Calu3 (cell line): ENCODE measurements around the gene AKTIP. TPM values are rescaled to one million over a fixed set of nuclear protein-coding genes. Genes with fewer than 3 reads are reported as not detected.

Source experiments
- BruUV-seq: library from RNA; stranded (reverse); fragments of 400-500 nt; replicated peaks from 2 replicates; lab custom pipeline; 2021; lab: Mats Ljungman, UMichigan
- CTCF ChIA-PET: fragments of 300-600 bp; sonication (Branson Sonifier 250); formaldehyde crosslinking; loops from one replicate; lab custom pipeline; 2022; ENCODE audit warnings: antibody characterized with exemption; lab: Charles Lee
- DNase-seq: peaks from one replicate; pipeline ENCODE4 v3.0.0; 2022
- H3K27ac Mint-ChIP-seq: one replicate; pipeline ENCODE4 v1.8.0; 2022; ENCODE audit warnings: mixed read lengths; ENCODE audit not compliant: unreplicated experiment
- H3K27me3 Mint-ChIP-seq: one replicate; pipeline ENCODE4 v1.8.0; 2022; ENCODE audit warnings: mixed read lengths; ENCODE audit not compliant: unreplicated experiment
- H3K36me3 Mint-ChIP-seq: one replicate; pipeline ENCODE4 v1.8.0; 2022; ENCODE audit warnings: mild to moderate bottlenecking, moderate library complexity, mixed read lengths; ENCODE audit not compliant: insufficient read depth, unreplicated experiment
- H3K4me1 Mint-ChIP-seq: one replicate; pipeline ENCODE4 v1.8.0; 2022; ENCODE audit warnings: mild to moderate bottlenecking, low read depth, mixed read lengths; ENCODE audit not compliant: unreplicated experiment
- H3K4me3 Mint-ChIP-seq: one replicate; pipeline ENCODE4 v1.8.0; 2022; ENCODE audit warnings: mild to moderate bottlenecking, low read depth, moderate library complexity, mixed read lengths; ENCODE audit not compliant: unreplicated experiment
- H3K9me3 Mint-ChIP-seq: one replicate; pipeline ENCODE4 v1.8.0; 2022; ENCODE audit warnings: low read depth, mixed read lengths; ENCODE audit not compliant: unreplicated experiment
- CTCF ChIP-seq: fragments of 200-600 bp; IDR thresholded peaks from one replicate; pipeline ENCODE4 v1.8.0; 2022; ENCODE audit warnings: antibody characterized with exemption; ENCODE audit not compliant: unreplicated experiment
- intact Hi-C: fragments of 100-400 bp; cut with micrococcal nuclease; formaldehyde crosslinking; loops from one replicate; pipeline ENCODE4 v1.10.0; 2022; ENCODE audit not compliant: unreplicated experiment
- total RNA-seq: library from RNA; stranded (reverse); gene quantifications from 2 replicates; pipeline ENCODE4 v1.2.3, GENCODE V29; 2022

AKTIP gene
- total RNA-seq, 1 experiment from 2014 or later: 59.4 TPM

- Mint-ChIP-seq H3K4me1 (peaks cover 33% of the 10 kb centered on the region), H3K4me3 (peak overlapping the region; percentile 89), H3K36me3 (peaks cover 47% of the 10 kb centered on the region), H3K27me3 (no peaks in the 10 kb centered on the region), H3K27ac (peak overlapping the region; percentile 75), H3K9me3 (no peaks in the 10 kb centered on the region)
- no TSS peak for BruUV-seq
- DNase-seq: peak; percentile 100
- CTCF ChIA-PET: interaction anchor here (0.7 to 1.5 kb wide), 5 partner anchors 37 to 1344 kb away, joined by 3 to 4 read pairs (median 3); no protein-coding TSS in a partner anchor
- intact Hi-C loops: loop anchor here (5.0 kb wide), 1 partner anchor 451 kb away; the partner anchor contains the start of genes CHD9 and CHD9NB
- no peak for TF ChIP-seq CTCF
These were observed 388 bp upstream of the AKTIP start for GRCh38 chr16:53503270-53503923.

GRCh38 chr16:53501216-53501859 lies 1.7 kb downstream of the AKTIP start:
- no peak for DNase-seq
- BruUV-seq: no TSS peak
- no peaks in the 10 kb centered on the region for H3K9me3 Mint-ChIP-seq

GRCh38 chr16:53498984-53499383 lies 4.0 kb downstream of the AKTIP start:
- H3K9me3 Mint-ChIP-seq: no peaks in the 10 kb centered on the region
- intact Hi-C loops: no loop called here
- H3K27ac Mint-ChIP-seq: no peak overlapping the region
- H3K4me3 Mint-ChIP-seq: no peak overlapping the region
- no peak for DNase-seq
- H3K27me3 Mint-ChIP-seq: no peaks in the 10 kb centered on the region
- peaks cover 66% of the 10 kb centered on the region for H3K36me3 Mint-ChIP-seq
- H3K4me1 Mint-ChIP-seq: peaks cover 23% of the 10 kb centered on the region
- TF ChIP-seq CTCF: no peak
- CTCF ChIA-PET: interaction anchor here (0.6 kb wide), 1 partner anchor 262 kb away, joined by 6 read pairs; no protein-coding TSS in a partner anchor
- no TSS peak for BruUV-seq

More at GRCh38 chr16:53501216-53501859, 1.7 kb downstream of the AKTIP start:
- peaks cover 33% of the 10 kb centered on the region for H3K4me1 Mint-ChIP-seq
- peak overlapping the region; percentile 47 for H3K27ac Mint-ChIP-seq
- no peaks in the 10 kb centered on the region for H3K27me3 Mint-ChIP-seq
- intact Hi-C loops: loop anchor here (5.0 kb wide), 1 partner anchor 449 kb away; the partner anchor contains the start of genes CHD9 and CHD9NB
- CTCF ChIA-PET: interaction anchor here (0.6 to 1.3 kb wide), 2 partner anchors 10 to 21 kb away, joined by 3 to 4 read pairs; no protein-coding TSS in a partner anchor
- H3K4me3 Mint-ChIP-seq: peak overlapping the region; percentile 89
- H3K36me3 Mint-ChIP-seq: peaks cover 64% of the 10 kb centered on the region
- no peak for TF ChIP-seq CTCF

GRCh38 chr16:53495325-53495724 lies 7.7 kb downstream of the AKTIP start:
- TF ChIP-seq CTCF: peak; percentile 17
- no peak for DNase-seq
- Mint-ChIP-seq H3K27ac (no peak overlapping the region), H3K9me3 (no peaks in the 10 kb centered on the region), H3K36me3 (peaks cover 61% of the 10 kb centered on the region), H3K4me1 (no peaks in the 10 kb centered on the region), H3K27me3 (no peaks in the 10 kb centered on the region), H3K4me3 (no peak overlapping the region)
- BruUV-seq: no TSS peak
- intact Hi-C loops: no loop called here
- CTCF ChIA-PET: no interaction called here
